Testis (tissue), 2 donors: ENCODE results near the gene DNAJC17.

ENCODE experiments used
- POLR2A ChIP-seq: fragments of 450-650 bp; IDR thresholded peaks from one replicate; pipeline ENCODE4 v1.6.1; 2017; ENCODE audit warnings: antibody characterized with exemption, mild to moderate bottlenecking, moderate library complexity
- TF ChIP-seq, protein P1 (sequence below), 3 experiments: fragments of 450-650 bp in 2 of 3; fragments of 200-600 bp in 1 of 3; sonication (generic) in 1 of 3; IDR thresholded peaks; one replicate each; pipeline ENCODE4 v1.5.1; 2016 to 2019; ENCODE audit warnings: antibody characterized with exemption in 3 of 3, mild to moderate bottlenecking in 2 of 3, moderate library complexity in 1 of 3

DNA sequence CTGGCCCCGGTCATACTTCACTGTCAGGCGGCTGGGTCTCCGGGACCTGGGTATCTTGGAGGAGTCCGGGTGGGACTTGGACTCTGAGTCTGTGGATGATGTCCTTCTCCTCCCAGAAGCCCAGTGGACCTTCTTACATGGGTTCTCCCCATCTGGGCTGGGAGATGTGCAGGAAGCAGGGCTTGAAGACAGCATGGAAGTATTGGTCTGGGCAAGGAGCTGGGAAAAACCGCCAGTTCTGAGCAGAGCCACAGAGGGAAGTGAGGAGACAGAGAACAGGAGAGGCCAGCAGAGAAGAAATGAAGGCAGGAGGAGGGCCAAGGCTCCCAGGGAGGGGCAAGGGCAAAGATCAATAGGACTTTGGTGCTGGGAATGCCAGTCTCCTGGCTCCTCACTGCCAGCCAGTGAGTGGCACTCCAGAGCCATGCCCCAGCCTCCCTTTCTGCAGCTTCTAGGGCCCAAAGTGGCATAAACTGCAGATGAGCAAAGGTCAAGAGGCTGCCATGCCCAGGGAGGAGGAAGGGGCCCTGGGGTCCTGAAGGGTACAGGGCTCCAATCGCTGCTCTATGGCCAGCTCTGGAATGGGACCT is 21.3 kb upstream of the DNAJC17 start, which contains the start of gene PPP1R14D:
- TF ChIP-seq, protein P1, sequence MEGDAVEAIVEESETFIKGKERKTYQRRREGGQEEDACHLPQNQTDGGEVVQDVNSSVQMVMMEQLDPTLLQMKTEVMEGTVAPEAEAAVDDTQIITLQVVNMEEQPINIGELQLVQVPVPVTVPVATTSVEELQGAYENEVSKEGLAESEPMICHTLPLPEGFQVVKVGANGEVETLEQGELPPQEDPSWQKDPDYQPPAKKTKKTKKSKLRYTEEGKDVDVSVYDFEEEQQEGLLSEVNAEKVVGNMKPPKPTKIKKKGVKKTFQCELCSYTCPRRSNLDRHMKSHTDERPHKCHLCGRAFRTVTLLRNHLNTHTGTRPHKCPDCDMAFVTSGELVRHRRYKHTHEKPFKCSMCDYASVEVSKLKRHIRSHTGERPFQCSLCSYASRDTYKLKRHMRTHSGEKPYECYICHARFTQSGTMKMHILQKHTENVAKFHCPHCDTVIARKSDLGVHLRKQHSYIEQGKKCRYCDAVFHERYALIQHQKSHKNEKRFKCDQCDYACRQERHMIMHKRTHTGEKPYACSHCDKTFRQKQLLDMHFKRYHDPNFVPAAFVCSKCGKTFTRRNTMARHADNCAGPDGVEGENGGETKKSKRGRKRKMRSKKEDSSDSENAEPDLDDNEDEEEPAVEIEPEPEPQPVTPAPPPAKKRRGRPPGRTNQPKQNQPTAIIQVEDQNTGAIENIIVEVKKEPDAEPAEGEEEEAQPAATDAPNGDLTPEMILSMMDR (IDR thresholded peaks at IDR 0.05): no peak
- TF ChIP-seq POLR2A: no peak
